B cell (primary cell): ENCODE results near the gene CSRP2. TPM values are rescaled to one million over a fixed set of nuclear protein-coding genes. Genes with fewer than 3 reads are reported as not detected.

Source experiments
- ATAC-seq: fragments of 200-7000 bp; cut with Tn5 transposase; one replicate; pipeline ENCODE4 v1.10.0; 2021; ENCODE audit warnings: low read depth, mild to moderate bottlenecking, moderate number of reproducible peaks, moderate library complexity
- CTCF ChIA-PET: fragments of 350-600 bp; sonication (Branson Sonifier 250); formaldehyde crosslinking; loops from one replicate; lab custom pipeline; 2021; ENCODE audit warnings: antibody characterized with exemption, inconsistent platforms; lab: Charles Lee
- POLR2A ChIA-PET: fragments of 350-600 bp; sonication (Branson Sonifier 250); formaldehyde crosslinking; loops from one replicate; lab custom pipeline; 2021; ENCODE audit warnings: antibody characterized with exemption; lab: Charles Lee
- DNase-seq: peaks from one replicate; pipeline ENCODE4 v3.0.0; 2013
- H2AFZ ChIP-seq: 2 replicates; pipeline ENCODE4 v1.6.1; 2012; ENCODE audit warnings: mild to moderate bottlenecking, low read depth, low read length; ENCODE audit not compliant: insufficient read depth, poor library complexity, severe bottlenecking
- H3K27ac ChIP-seq, 2 donors: 1 replicate in 1 of 2; 2 replicates in 1 of 2; pipeline ENCODE4 v1.5.1; 2012 to 2013; ENCODE audit warnings: low read length in 2 of 2, mild to moderate bottlenecking in 2 of 2, moderate library complexity in 1 of 2
- H3K27me3 ChIP-seq, 4 experiments: fragments of 200-600 bp in 1 of 4; sonication (generic) in 1 of 4; replicated peaks in 1 of 4; 1 replicate in 2 of 4; 2 replicates in 2 of 4; pipeline versions ENCODE4 v1.6.1 to v1.7.0; 2013 to 2016; ENCODE audit warnings: low read length in 3 of 4, mild to moderate bottlenecking in 2 of 4, mixed read lengths in 1 of 4, moderate library complexity in 1 of 4; ENCODE audit not compliant: insufficient read depth in 4 of 4, control insufficient read depth in 3 of 4; ENCODE audit errors: control extremely low read depth in 1 of 4
- H3K36me3 ChIP-seq, 2 experiments: replicated peaks in 1 of 2; 1 replicate in 1 of 2; 2 replicates in 1 of 2; pipeline versions ENCODE4 v1.6.1 to v1.7.1; 2013; ENCODE audit warnings: low read length in 1 of 2; ENCODE audit not compliant: insufficient read depth in 2 of 2, control insufficient read depth in 1 of 2; ENCODE audit errors: control extremely low read depth in 1 of 2, extremely low read depth in 1 of 2
- H3K4me1 ChIP-seq, 2 donors: fragments of 200-600 bp in 1 of 2; sonication (generic) in 1 of 2; 1 replicate in 1 of 2; 2 replicates in 1 of 2; pipeline versions ENCODE4 v1.5.1 to v1.6.1; 2013 to 2017; ENCODE audit warnings: low read length in 2 of 2; ENCODE audit not compliant: control insufficient read depth in 2 of 2, insufficient read depth in 2 of 2
- H3K4me2 ChIP-seq: replicated peaks from 2 replicates; pipeline ENCODE3; 2012; ENCODE audit warnings: mild to moderate bottlenecking, low read depth, low read length; ENCODE audit not compliant: poor library complexity, severe bottlenecking
- H3K4me3 ChIP-seq, 5 experiments: fragments of 200-600 bp in 1 of 5; sonication (generic) in 1 of 5; 1 replicate in 3 of 5; 2 replicates in 2 of 5; pipeline versions ENCODE4 v1.5.1 to v1.7.0; 2011 to 2016; ENCODE audit warnings: low read length in 4 of 5, mild to moderate bottlenecking in 4 of 5, low read depth in 2 of 5, control low read depth in 1 of 5, moderate library complexity in 1 of 5; ENCODE audit not compliant: insufficient read depth in 1 of 5; ENCODE audit errors: control extremely low read depth in 1 of 5, extremely low read depth in 1 of 5
- H3K79me2 ChIP-seq: fragments of 200-600 bp; sonication (generic); one replicate; pipeline ENCODE4 v1.6.0; 2016; ENCODE audit warnings: low read length; ENCODE audit not compliant: control insufficient read depth, insufficient read depth
- H3K9ac ChIP-seq: fragments of 200-600 bp; sonication (generic); 2 replicates; pipeline ENCODE4 v1.6.1; 2017; ENCODE audit warnings: mild to moderate bottlenecking, low read length, moderate library complexity
- H3K9me3 ChIP-seq, 3 donors: one replicate each; pipeline versions ENCODE4 v1.6.1 to v1.7.1; 2013; ENCODE audit warnings: low read length in 2 of 3; ENCODE audit not compliant: control insufficient read depth in 2 of 3, insufficient read depth in 1 of 3; ENCODE audit errors: control extremely low read depth in 1 of 3
- H4K20me1 ChIP-seq: 2 replicates; pipeline ENCODE4 v1.6.0; 2012; ENCODE audit warnings: mild to moderate bottlenecking, low read length; ENCODE audit not compliant: insufficient read depth, control insufficient read depth, poor library complexity, severe bottlenecking
- H3K27ac Mint-ChIP-seq: one replicate; pipeline ENCODE4 v1.8.0; 2021; ENCODE audit warnings: mixed read lengths
- H3K27me3 Mint-ChIP-seq: one replicate; pipeline ENCODE4 v1.8.0; 2021; ENCODE audit warnings: mixed read lengths
- H3K4me1 Mint-ChIP-seq: one replicate; pipeline ENCODE4 v1.8.0; 2021; ENCODE audit warnings: mixed read lengths
- H3K4me3 Mint-ChIP-seq: one replicate; pipeline ENCODE4 v1.8.0; 2021; ENCODE audit warnings: mixed read lengths
- H3K9me3 Mint-ChIP-seq: one replicate; pipeline ENCODE4 v1.8.0; 2022; ENCODE audit warnings: mixed read lengths; ENCODE audit not compliant: insufficient read depth
- CTCF ChIP-seq: fragments of 200-600 bp; IDR thresholded peaks from one replicate; pipeline ENCODE4 v1.8.0; 2022; ENCODE audit warnings: antibody characterized with exemption, mild to moderate bottlenecking
- EZH2 ChIP-seq: IDR thresholded peaks from 2 replicates; pipeline ENCODE4 v1.6.1; 2012; ENCODE audit warnings: borderline replicate concordance, low read depth, mild to moderate bottlenecking, moderate library complexity, low read length; ENCODE audit not compliant: insufficient read depth, poor library complexity, severe bottlenecking
- WGBS: methylation state at CpG from one replicate; pipeline ENCODE4 v1.1.5; 2013; ENCODE audit warnings: missing lambda C conversion rate; ENCODE audit not compliant: insufficient coverage; 5-methylcytosine and 5-hydroxymethylcytosine counted together
- intact Hi-C: fragments of 100-400 bp; cut with micrococcal nuclease; formaldehyde crosslinking; loops from one replicate; pipeline ENCODE4 v1.10.0; 2022
- polyA plus RNA-seq: library from polyadenylated mRNA; depleted of rRNA; stranded (reverse); fragments of >200 nt; gene quantifications from 2 replicates; pipeline ENCODE4 v1.2.3, GENCODE V29; 2012
- total RNA-seq, 2 donors: library from RNA; stranded (reverse); fragments of 120-200 nt in 1 of 2; gene quantifications; 1 replicate in 1 of 2; 2 replicates in 1 of 2; pipeline versions ENCODE4 v1.2.3 to v1.2.4, GENCODE V29; 2013 to 2022

Gene CSRP2
- total and polyA plus RNA-seq, 2 donors (not counting 1 experiment from before 2014, with no cell fraction given), result 0.44 TPM; not detected in 1

GRCh38 chr12:76860256-76860655 lies 18.6 kb downstream of the CSRP2 start:
- peaks cover 0 to 6% of the 10 kb centered on the region in 2 experiments for H3K36me3 ChIP-seq
- H3K4me3 ChIP-seq, result no peak overlapping the region
- Mint-ChIP-seq H3K9me3 (no peaks in the 10 kb centered on the region), H3K4me3 (no peak overlapping the region), H3K4me1 (no peaks in the 10 kb centered on the region), H3K27ac (no peak overlapping the region), H3K27me3 (no peaks in the 10 kb centered on the region)
- DNase-seq (no peak), ATAC-seq (no peak)
- H3K27me3 ChIP-seq, result peaks cover 0 to 3% (median 0%) of the 10 kb centered on the region in 4 experiments
- TF ChIP-seq EZH2 (no peak), CTCF (no peak)
- H3K4me1 ChIP-seq, result no peaks in the 10 kb centered on the region
- intact Hi-C loops, result no loop called here
- POLR2A ChIA-PET, result no interaction called here
- no peak overlapping the region for H3K27ac ChIP-seq
- CTCF ChIA-PET, result no interaction called here
- WGBS, result 92% methylated on average over 2 of the region's 3 CpGs
- H3K9ac ChIP-seq, result no peak overlapping the region
- H4K20me1 ChIP-seq, result no peaks in the 10 kb centered on the region
- H3K79me2 ChIP-seq, result no peaks in the 10 kb centered on the region
- no peak overlapping the region for H3K4me2 ChIP-seq
- peaks cover 0 to 1% (median 0%) of the 10 kb centered on the region in 3 donors for H3K9me3 ChIP-seq
- no peak overlapping the region for H2AFZ ChIP-seq

- H3K9me3 ChIP-seq, result peaks cover 0 to 1% (median 0%) of the 10 kb centered on the region in 3 donors
- no peak overlapping the region for H2AFZ ChIP-seq
- no peak overlapping the region for H3K4me3 ChIP-seq
- TF ChIP-seq CTCF (no peak), EZH2 (no peak)
- 39% methylated on average over 3 of the region's 4 CpGs for WGBS
- Mint-ChIP-seq H3K27me3 (no peaks in the 10 kb centered on the region), H3K4me3 (no peak overlapping the region), H3K4me1 (no peaks in the 10 kb centered on the region), H3K9me3 (no peaks in the 10 kb centered on the region), H3K27ac (no peak overlapping the region)
- no peak for ATAC-seq
- H3K9ac ChIP-seq, result no peak overlapping the region
- no peak overlapping the region for H3K4me2 ChIP-seq
- peaks cover 0 to 6% of the 10 kb centered on the region in 2 experiments for H3K36me3 ChIP-seq
- ChIA-PET CTCF (no interaction called here), POLR2A (no interaction called here)
- H3K4me1 ChIP-seq, result no peaks in the 10 kb centered on the region
- intact Hi-C loops, result no loop called here
- no peaks in the 10 kb centered on the region for H3K79me2 ChIP-seq
- H4K20me1 ChIP-seq, result no peaks in the 10 kb centered on the region
- H3K27ac ChIP-seq, result no peak overlapping the region
- no peak for DNase-seq
- H3K27me3 ChIP-seq, result no peaks in the 10 kb centered on the region
Measured at GRCh38 chr12:76859611-76860010, 19.2 kb downstream of the CSRP2 start.
